Retinal pigment epithelial cell (primary cell): ENCODE data around the gene SNRNP40.
"Not testable (repeated sequence)": the region's sequence is repeated elsewhere in the genome, so short reads cannot be mapped to it uniquely, and the experiment has no call there.

Source experiments
- DNase-seq: peaks from one replicate; pipeline ENCODE4 v3.0.0-alpha.2; 2010; ENCODE audit warnings: low read depth
- H3K4me3 ChIP-seq: 2 replicates; pipeline ENCODE4 v1.5.1; 2011; ENCODE audit warnings: mild to moderate bottlenecking, low read length, control low read depth, moderate library complexity
- TF ChIP-seq, protein P1 (sequence below): conservative IDR thresholded peaks from 2 replicates; pipeline ENCODE4 v1.5.1; 2011; ENCODE audit warnings: low read depth, low read length, control low read depth, inconsistent platforms

Gene SNRNP40

DNA sequence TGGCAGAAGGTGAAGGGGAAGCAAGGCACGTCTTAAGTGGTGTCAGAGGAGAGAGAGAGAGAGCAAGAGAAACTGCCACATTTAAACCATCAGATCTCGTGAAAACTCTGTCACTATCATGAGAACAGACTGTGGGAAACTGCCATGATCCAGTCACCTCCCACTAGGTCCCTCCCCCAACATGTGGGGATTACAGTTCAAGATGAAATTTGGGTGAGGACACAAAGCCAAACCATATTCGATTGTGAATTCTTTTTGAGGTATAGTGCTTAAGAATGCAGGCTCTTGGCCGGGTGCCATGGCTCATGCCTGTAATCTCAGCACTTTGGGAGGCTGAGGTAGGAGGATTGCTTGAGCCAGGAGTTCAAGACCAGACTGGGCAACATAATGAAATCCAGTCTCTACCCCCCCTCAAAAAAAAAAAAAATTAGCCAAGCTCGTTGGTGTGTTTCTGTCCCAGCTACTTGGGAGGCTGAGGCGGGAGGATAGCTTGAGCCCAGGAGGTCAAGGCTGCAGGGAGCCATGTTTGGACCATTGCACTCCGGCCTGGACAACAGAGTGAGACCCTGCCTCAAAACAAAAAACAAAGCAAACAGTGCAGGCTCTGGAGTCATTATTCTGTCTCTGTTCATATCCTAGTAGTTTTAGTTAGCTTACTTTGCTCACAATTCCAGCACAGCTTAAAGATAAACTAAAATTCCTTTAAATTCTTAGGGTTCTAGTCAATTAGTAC, 6.3 kb upstream of the SNRNP40 start:
- DNase-seq = no peak
- TF ChIP-seq, protein P1, sequence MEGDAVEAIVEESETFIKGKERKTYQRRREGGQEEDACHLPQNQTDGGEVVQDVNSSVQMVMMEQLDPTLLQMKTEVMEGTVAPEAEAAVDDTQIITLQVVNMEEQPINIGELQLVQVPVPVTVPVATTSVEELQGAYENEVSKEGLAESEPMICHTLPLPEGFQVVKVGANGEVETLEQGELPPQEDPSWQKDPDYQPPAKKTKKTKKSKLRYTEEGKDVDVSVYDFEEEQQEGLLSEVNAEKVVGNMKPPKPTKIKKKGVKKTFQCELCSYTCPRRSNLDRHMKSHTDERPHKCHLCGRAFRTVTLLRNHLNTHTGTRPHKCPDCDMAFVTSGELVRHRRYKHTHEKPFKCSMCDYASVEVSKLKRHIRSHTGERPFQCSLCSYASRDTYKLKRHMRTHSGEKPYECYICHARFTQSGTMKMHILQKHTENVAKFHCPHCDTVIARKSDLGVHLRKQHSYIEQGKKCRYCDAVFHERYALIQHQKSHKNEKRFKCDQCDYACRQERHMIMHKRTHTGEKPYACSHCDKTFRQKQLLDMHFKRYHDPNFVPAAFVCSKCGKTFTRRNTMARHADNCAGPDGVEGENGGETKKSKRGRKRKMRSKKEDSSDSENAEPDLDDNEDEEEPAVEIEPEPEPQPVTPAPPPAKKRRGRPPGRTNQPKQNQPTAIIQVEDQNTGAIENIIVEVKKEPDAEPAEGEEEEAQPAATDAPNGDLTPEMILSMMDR = no peak

DNA sequence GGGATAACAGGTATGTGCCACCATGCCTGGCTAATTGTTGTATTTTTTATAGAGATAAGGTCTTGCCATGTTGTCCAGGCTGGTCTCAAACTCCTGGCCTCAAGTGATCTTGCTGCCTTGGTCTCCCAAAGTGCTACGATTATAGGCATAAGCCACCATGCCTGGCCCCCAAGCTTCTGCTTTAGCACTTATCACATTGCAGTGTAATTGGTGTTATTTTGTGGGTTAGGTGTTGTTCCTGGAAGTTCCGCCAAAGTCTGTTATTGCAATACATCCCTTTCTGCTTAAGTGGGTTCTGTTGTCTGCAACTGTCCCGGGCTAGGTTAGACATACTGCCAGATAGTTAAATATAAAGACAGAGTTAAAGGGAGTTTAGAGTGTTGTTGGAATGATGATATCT, 3.6 kb upstream of the SNRNP40 start:
- DNase-seq = no peak
- no peak overlapping the region for H3K4me3 ChIP-seq
- TF ChIP-seq, protein P1 = no peak

More for the DNA sequence above, 6.3 kb upstream of the SNRNP40 start:
- no peak overlapping the region for H3K4me3 ChIP-seq

DNA sequence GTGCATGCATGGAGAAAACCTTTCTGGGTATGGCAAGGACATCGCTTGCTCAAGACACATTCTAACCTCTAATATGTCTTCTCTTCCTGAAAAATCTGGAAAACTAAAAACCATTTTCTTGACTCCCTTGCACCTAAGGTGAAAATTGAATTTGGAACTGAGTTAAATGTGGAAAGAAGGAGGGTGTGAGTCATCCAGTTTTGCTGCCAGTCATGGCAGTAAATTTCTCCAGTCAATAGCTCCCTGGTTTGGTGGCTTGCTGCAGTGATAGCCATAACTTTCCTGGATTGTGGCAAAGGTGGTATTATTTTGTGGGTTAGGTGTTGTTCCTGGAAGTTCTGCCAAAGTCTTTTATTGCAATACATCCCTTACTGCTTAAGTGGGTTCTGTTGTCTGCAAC, 2.8 kb upstream of the SNRNP40 start:
- TF ChIP-seq, protein P1 = no peak
- no peak for DNase-seq
- no peak overlapping the region for H3K4me3 ChIP-seq

DNA sequence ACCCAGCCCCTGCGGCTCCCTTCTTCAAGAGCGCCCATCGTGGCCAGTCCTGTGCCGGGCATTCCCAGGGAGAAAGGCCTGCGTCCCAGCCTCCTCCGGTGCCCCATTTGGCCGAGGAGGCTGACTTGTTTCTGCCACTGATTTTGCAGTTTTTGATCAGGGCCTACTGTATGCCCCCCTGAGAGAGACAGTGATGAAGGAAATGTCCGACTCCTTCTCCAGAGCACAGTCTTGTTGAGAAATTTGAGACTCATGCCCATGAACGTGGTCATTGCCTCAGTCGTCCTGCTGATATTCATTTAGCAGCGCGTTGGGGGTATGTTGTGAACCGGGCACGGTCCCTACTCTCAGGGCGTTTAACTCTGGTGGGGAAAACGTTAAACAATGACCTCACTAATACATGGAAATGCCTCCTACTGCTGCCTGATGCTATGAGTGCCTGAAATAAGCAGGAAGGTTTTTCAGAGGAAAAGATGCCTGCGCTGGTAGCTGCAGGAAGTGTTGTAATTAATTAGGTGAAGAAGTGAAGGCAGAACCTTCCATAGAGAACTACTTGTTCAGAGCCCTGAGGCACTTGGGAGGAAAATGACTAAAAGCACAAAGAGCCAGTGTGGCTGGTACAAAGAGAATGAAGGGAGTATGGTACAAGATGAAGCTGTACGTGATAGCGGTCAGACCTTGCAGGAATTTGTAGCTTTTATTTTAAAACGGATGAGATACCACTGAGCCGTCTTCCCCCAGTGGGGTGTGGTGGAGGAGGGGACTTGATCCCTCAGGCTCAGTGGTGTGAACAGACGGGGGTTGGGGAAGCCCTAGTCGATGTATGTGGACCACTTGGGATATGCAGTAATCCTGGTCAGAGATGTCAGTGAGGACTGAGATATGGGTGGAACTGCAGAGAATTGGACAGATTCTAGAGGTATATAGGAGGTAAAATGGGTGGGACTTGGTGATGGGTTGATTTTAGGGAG, 974 bp upstream of the SNRNP40 start:
- peak overlapping the region; percentile 100 for H3K4me3 ChIP-seq
- DNase-seq = no peak
- TF ChIP-seq, protein P1 = no peak

DNA sequence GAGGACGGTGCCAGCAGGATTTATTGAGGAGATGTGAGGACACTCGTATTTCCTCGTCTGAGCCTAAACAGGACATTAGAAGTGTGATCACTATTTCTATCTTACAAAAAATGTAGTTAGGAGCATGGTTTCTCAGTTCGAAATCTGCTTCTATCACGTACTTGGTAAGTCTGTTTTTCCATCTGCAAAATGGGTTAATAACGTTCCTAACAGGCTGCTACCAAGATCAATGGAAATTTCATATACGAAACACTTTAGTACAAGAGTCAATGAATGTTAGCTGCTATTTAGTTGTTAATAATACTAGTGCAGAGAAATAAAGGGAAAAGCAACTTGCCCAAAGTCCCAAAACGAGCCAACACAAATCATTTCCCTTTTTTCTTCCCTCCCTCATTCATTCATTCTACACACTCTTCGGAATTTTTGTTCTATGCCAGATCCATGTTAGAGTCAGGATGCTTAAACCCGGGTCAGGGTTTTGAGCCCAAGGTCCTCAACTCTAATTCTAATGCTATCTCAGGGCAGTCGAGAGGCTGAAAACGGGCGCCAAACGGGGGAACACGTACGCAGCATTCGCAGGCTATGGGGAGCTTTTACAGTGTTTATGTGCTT, 608 bp downstream of the SNRNP40 start:
- TF ChIP-seq, protein P1 = no peak
- DNase-seq = no peak
- H3K4me3 ChIP-seq = peak overlapping the region; percentile 100

DNA sequence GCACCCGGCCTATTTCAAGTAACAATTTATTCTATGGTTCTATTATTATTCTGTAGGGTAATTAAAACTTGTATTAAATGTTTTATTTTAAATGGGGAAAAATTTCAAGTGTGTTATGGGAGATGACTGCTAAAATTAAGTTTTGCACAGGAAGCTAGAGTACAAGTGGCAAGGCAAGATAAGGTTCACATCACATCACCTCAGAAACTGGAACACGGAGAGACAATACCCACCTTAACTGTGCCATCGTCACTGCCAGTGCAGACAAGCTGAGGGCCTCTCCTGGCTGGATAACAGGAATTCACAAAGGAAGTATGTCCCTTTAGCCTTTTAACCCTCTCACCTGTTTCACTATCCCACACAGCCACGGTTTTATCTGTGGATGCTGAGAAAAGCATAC, 7.6 kb downstream of the SNRNP40 start:
- TF ChIP-seq, protein P1 = no peak
- H3K4me3 ChIP-seq = no peak overlapping the region
- DNase-seq = no peak

DNA sequence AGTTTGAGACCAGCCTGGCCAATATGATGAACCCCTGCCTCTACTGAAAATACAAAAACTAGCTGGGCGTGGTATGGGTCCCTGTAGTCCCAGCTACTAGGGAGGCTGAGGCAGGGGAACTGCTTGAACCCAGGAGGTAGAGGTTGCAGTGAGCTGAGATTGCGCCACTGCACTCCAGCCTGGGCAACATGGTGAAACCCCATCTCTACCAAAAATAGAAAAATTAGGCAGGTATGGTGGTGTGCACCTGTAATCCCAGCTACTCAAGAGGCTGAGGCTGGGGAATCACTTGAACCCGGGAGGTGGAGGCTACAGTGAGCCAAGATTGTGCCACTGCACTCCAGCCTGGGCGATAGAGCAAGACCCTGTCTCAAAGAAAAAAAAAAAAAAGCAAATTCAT, 8.8 kb downstream of the SNRNP40 start:
- not testable (repeated sequence) for H3K4me3 ChIP-seq, DNase-seq

DNA sequence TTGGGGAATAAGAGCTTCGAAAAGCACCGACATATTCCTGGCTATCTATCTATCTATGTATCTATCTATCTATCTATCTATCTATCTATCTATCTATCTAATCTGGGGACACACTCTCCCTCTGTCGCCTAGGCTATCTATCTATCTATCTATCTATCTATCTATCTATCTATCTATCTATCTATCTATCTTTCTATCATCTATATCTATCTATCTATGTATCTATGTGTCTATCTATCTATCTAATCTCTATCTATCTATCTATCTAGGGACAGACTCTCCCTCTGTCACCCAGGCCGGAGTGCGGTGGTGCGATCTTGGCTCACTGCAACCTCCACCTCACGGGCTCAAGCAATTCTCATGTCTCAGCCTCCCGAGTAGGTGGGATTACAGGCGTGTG, 14.2 kb downstream of the SNRNP40 start:
- not testable (repeated sequence) for DNase-seq, H3K4me3 ChIP-seq
